Prostate gland (tissue), 2 donors: ENCODE data around the gene WDR12. TPM values are rescaled to one million over a fixed set of nuclear protein-coding genes. Genes with fewer than 3 reads are reported as not detected.

ENCODE experiments used
- DNase-seq: peaks from one replicate; pipeline ENCODE4 v3.0.0-alpha.2; 2019; ENCODE audit warnings: low spot score
- H3K27ac ChIP-seq, 2 donors: fragments of 200-600 bp; sonication (generic); 2 replicates each; pipeline ENCODE4 v1.5.1; 2017 to 2019
- H3K27me3 ChIP-seq: fragments of 200-600 bp; sonication (generic); replicated peaks from 2 replicates; pipeline ENCODE4 v1.5.1; 2019; ENCODE audit not compliant: insufficient read depth
- H3K36me3 ChIP-seq, 2 donors: fragments of 200-600 bp; sonication (generic); 1 replicate in 1 of 2; 2 replicates in 1 of 2; pipeline versions ENCODE4 v1.5.1 to v1.8.1; 2017 to 2019
- H3K4me1 ChIP-seq: fragments of 200-600 bp; sonication (generic); replicated peaks from 2 replicates; pipeline ENCODE4 v1.5.1; 2019
- H3K4me3 ChIP-seq, 2 donors: fragments of 200-600 bp; sonication (generic); 2 replicates each; pipeline ENCODE4 v1.5.1; 2017 to 2019
- H3K9me3 ChIP-seq: fragments of 200-600 bp; sonication (generic); 2 replicates; pipeline ENCODE4 v1.5.1; 2017
- POLR2A ChIP-seq: fragments of 450-650 bp; IDR thresholded peaks from one replicate; pipeline ENCODE4 v1.6.1; 2016; ENCODE audit warnings: antibody characterized with exemption, mild to moderate bottlenecking
- POLR2AphosphoS5 ChIP-seq: sonication (generic); formaldehyde crosslinking; IDR thresholded peaks from one replicate; pipeline ENCODE4 v1.6.1; 2017; ENCODE audit warnings: antibody characterized with exemption
- WGBS: methylation state at CpG from one replicate; pipeline ENCODE4 v1.1.5; 2018; 5-methylcytosine and 5-hydroxymethylcytosine counted together
- intact Hi-C: fragments of 100-400 bp; cut with DNase I; formaldehyde crosslinking; loops from one replicate; pipeline ENCODE4 v1.14.2; 2022
- total RNA-seq, 2 donors: library from RNA; depleted of rRNA; stranded (reverse); fragments of >200 nt; gene quantifications; one replicate each; pipeline ENCODE4 v1.1.0, GENCODE V29; 2016
- TF ChIP-seq, protein P1 (sequence below), 4 experiments: fragments of 200-600 bp in 2 of 4; fragments of 450-650 bp in 2 of 4; sonication (generic) in 2 of 4; IDR thresholded peaks; 1 replicate in 3 of 4; 2 replicates in 1 of 4; pipeline ENCODE4 v1.5.1; 2016 to 2019; ENCODE audit warnings: antibody characterized with exemption in 4 of 4, mild to moderate bottlenecking in 2 of 4, moderate library complexity in 2 of 4

Gene WDR12
- total RNA-seq, 2 donors from 2014 or later, result 8.9 to 10.5 TPM

DNA sequence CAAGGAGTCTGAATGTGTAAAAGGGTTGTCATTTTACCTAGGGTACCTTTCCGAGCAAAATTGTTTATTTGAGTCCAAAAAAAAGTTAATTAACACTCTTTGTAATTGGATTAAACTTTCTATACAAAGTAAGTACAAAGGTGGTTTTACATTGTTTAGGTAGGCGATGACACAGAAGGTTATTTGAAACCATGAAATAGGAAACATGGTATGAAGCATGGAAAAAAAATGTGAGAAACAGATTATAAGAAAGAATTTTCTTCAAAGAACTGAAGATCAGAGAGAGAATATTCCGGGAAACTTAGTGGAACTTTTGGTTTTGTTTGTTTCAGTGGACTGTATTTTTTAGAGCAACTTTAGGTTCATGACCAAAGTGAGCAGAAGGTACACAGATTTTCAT lies 33.3 kb upstream of the WDR12 start:
- no peak for TF ChIP-seq POLR2AphosphoS5
- TF ChIP-seq, protein P1, sequence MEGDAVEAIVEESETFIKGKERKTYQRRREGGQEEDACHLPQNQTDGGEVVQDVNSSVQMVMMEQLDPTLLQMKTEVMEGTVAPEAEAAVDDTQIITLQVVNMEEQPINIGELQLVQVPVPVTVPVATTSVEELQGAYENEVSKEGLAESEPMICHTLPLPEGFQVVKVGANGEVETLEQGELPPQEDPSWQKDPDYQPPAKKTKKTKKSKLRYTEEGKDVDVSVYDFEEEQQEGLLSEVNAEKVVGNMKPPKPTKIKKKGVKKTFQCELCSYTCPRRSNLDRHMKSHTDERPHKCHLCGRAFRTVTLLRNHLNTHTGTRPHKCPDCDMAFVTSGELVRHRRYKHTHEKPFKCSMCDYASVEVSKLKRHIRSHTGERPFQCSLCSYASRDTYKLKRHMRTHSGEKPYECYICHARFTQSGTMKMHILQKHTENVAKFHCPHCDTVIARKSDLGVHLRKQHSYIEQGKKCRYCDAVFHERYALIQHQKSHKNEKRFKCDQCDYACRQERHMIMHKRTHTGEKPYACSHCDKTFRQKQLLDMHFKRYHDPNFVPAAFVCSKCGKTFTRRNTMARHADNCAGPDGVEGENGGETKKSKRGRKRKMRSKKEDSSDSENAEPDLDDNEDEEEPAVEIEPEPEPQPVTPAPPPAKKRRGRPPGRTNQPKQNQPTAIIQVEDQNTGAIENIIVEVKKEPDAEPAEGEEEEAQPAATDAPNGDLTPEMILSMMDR (IDR thresholded peaks at IDR 0.05), result no peak
- TF ChIP-seq POLR2A, result no peak
- 85% methylated on average over 3 of the region's 3 CpGs for WGBS
- no peak overlapping the region for H3K27ac ChIP-seq
- H3K4me3 ChIP-seq, result no peak overlapping the region
- H3K4me1 ChIP-seq, result no peaks in the 10 kb centered on the region
- H3K9me3 ChIP-seq, result no peaks in the 10 kb centered on the region
- intact Hi-C loops, result no loop called here
- DNase-seq, result no peak
- H3K27me3 ChIP-seq, result no peaks in the 10 kb centered on the region
- no peaks in the 10 kb centered on the region for H3K36me3 ChIP-seq

GRCh38 chr2:202944408-202944807 lies 32.9 kb upstream of the WDR12 start:
- Histone ChIP-seq H3K27ac (no peak overlapping the region), H3K9me3 (no peaks in the 10 kb centered on the region), H3K4me1 (no peaks in the 10 kb centered on the region), H3K27me3 (no peaks in the 10 kb centered on the region), H3K4me3 (no peak overlapping the region), H3K36me3 (no peaks in the 10 kb centered on the region)
- TF ChIP-seq POLR2AphosphoS5, result no peak
- TF ChIP-seq, protein P1 (IDR thresholded peaks at IDR 0.05), result no peak
- TF ChIP-seq POLR2A, result no peak
- no peak for DNase-seq
- WGBS, result 33% methylated on average over 1 of the region's 1 CpG
- intact Hi-C loops, result no loop called here

- Histone ChIP-seq H3K9me3 (no peaks in the 10 kb centered on the region), H3K27me3 (no peaks in the 10 kb centered on the region), H3K36me3 (no peaks in the 10 kb centered on the region), H3K27ac (no peak overlapping the region), H3K4me1 (no peaks in the 10 kb centered on the region), H3K4me3 (no peak overlapping the region)
- DNase-seq, result no peak
- no peak for TF ChIP-seq POLR2A
- TF ChIP-seq, protein P1 (IDR thresholded peaks at IDR 0.05), result no peak
- TF ChIP-seq POLR2AphosphoS5, result no peak
- intact Hi-C loops, result no loop called here
- 97% methylated on average over 4 of the region's 4 CpGs for WGBS
Measured at GRCh38 chr2:202941771-202942170, 30.3 kb upstream of the WDR12 start.

- intact Hi-C loops, result no loop called here
- 94% methylated on average over 3 of the region's 3 CpGs for WGBS
- H3K36me3 ChIP-seq, result no peaks in the 10 kb centered on the region
Measured at GRCh38 chr2:202938960-202939359, 27.5 kb upstream of the WDR12 start.

GRCh38 chr2:202934456-202934855 lies 23.0 kb upstream of the WDR12 start:
- TF ChIP-seq POLR2AphosphoS5 (no peak), POLR2A (no peak)
- TF ChIP-seq, protein P1 (IDR thresholded peaks at IDR 0.05), result no peak
- Histone ChIP-seq H3K4me1 (no peaks in the 10 kb centered on the region), H3K36me3 (no peaks in the 10 kb centered on the region), H3K4me3 (no peak overlapping the region), H3K27ac (no peak overlapping the region), H3K9me3 (no peaks in the 10 kb centered on the region), H3K27me3 (no peaks in the 10 kb centered on the region)
- WGBS, result 89% methylated on average over 2 of the region's 2 CpGs
- DNase-seq, result no peak
- intact Hi-C loops, result no loop called here

More at GRCh38 chr2:202938960-202939359, 27.5 kb upstream of the WDR12 start:
- no peaks in the 10 kb centered on the region for H3K4me1 ChIP-seq
- TF ChIP-seq, protein P1 (IDR thresholded peaks at IDR 0.05), result no peak
- TF ChIP-seq POLR2AphosphoS5, result no peak
- TF ChIP-seq POLR2A, result no peak
- no peak overlapping the region for H3K27ac ChIP-seq
- H3K4me3 ChIP-seq, result no peak overlapping the region
- H3K9me3 ChIP-seq, result no peaks in the 10 kb centered on the region
- no peaks in the 10 kb centered on the region for H3K27me3 ChIP-seq
- DNase-seq, result no peak
